ENCODE measurements around the gene PPME1.

The PPME1 gene

DNA sequence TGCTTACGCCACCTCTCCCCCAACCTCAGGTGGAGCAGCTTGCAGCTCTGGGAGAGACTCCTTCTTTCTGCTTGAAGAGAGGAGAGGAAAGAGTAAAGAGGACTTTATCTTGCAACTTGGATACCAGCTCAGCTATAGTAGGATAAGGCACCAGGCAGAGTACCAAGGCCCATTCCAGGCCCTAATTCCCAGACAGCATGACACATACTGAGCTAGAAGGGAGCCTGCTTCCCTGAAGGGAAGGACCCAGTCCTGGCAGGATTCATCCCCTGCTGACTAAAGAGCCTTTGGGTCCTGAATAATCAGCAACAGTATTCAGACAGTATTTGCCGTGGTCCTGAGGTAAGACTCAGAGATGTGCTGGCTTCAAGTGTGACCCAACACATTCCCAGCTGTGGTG lies 41.4 kb downstream of the PPME1 start:
- in situ Hi-C loops (cut with MboI; ENCODE audit: low sequenced_read_pairs, unreplicated experiment) = no loop called here
- TF ChIP-seq, protein P1, sequence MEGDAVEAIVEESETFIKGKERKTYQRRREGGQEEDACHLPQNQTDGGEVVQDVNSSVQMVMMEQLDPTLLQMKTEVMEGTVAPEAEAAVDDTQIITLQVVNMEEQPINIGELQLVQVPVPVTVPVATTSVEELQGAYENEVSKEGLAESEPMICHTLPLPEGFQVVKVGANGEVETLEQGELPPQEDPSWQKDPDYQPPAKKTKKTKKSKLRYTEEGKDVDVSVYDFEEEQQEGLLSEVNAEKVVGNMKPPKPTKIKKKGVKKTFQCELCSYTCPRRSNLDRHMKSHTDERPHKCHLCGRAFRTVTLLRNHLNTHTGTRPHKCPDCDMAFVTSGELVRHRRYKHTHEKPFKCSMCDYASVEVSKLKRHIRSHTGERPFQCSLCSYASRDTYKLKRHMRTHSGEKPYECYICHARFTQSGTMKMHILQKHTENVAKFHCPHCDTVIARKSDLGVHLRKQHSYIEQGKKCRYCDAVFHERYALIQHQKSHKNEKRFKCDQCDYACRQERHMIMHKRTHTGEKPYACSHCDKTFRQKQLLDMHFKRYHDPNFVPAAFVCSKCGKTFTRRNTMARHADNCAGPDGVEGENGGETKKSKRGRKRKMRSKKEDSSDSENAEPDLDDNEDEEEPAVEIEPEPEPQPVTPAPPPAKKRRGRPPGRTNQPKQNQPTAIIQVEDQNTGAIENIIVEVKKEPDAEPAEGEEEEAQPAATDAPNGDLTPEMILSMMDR (IDR thresholded peaks at IDR 0.05; ENCODE audit: borderline replicate concordance, control extremely low read depth, extremely low read depth, insufficient read depth, missing control alignments) = no peak

DNA sequence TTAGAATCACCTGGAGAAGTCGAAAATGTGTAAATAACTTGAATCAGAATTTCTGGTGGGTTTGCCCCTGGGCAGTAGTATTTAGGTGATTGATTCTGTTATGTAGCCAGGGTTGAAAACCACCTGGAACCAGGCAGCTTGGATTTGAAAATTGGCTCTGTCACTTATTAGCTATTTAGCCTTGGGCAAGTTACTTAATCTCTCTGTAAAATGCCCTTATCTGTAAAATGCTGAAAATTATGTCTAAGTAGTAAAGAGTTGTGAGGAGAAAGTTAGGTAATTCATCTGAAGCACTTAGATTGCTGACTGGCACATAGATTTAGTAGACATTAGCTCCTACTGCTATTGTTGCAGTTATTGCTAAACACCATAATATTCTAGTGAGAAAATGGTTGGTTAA lies 49.3 kb downstream of the PPME1 start:
- in situ Hi-C loops (cut with MboI; ENCODE audit: low sequenced_read_pairs, unreplicated experiment) = no loop called here
- TF ChIP-seq, protein P1 (IDR thresholded peaks at IDR 0.05; ENCODE audit: borderline replicate concordance, control extremely low read depth, extremely low read depth, insufficient read depth, missing control alignments) = no peak
- no peak for DNase-seq (ENCODE audit: low spot score)

More for the DNA sequence above, 41.4 kb downstream of the PPME1 start:
- no peak for DNase-seq (ENCODE audit: low spot score)

GRCh38 chr11:74221816-74222215 lies 50.7 kb downstream of the PPME1 start:
- DNase-seq (ENCODE audit: low spot score) = no peak
- in situ Hi-C loops (cut with MboI; ENCODE audit: low sequenced_read_pairs, unreplicated experiment) = no loop called here
- TF ChIP-seq, protein P1 (IDR thresholded peaks at IDR 0.05; ENCODE audit: borderline replicate concordance, control extremely low read depth, extremely low read depth, insufficient read depth, missing control alignments) = no peak

DNA sequence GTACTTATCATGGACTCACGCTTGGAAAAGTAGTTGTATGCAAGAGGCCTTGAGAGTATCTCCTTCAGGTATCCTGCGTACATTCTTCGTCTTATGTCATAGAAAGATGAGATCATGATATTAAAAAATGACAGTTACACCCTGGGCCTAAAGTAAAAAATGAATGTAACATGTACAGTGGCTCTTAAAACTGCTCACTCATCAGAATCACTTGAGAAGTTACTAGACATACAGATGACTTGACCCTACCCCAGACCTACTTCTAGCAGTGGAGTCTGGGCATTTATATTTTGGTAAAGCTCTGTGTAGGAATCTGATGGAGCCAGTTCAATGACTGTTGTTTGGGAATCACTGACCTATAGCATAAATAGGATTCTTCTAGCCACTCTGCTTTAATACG lies 54.5 kb downstream of the PPME1 start:
- DNase-seq (ENCODE audit: low spot score) = no peak
- in situ Hi-C loops (cut with MboI; ENCODE audit: low sequenced_read_pairs, unreplicated experiment) = loop anchor here (25.0 kb wide), 1 partner anchor 263 kb away; the partner anchor contains the start of gene DNAJB13
- TF ChIP-seq, protein P1 (IDR thresholded peaks at IDR 0.05; ENCODE audit: borderline replicate concordance, control extremely low read depth, extremely low read depth, insufficient read depth, missing control alignments) = no peak

DNA sequence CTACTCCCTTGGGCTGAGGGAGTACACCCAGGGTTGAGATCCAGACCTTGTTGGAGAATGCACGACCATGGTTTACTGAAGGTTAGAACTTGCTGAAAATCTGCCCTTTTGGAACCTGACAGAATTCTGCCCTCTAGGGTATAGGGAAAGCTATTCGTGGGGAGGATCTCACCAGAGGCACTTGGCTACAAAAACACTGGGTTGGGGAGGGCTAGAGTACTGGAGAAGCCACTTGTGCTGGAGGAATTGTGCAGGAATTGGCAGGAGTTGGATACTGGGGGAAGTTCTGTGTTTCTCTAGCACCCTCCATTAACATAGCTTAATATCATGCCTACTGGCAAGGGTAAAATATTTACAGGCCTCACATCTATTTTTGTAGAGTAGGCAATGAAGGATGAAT lies 55.8 kb downstream of the PPME1 start:
- in situ Hi-C loops (cut with MboI; ENCODE audit: low sequenced_read_pairs, unreplicated experiment) = loop anchor here (25.0 kb wide), 1 partner anchor 265 kb away; the partner anchor contains the start of gene DNAJB13
- TF ChIP-seq, protein P1 (IDR thresholded peaks at IDR 0.05; ENCODE audit: borderline replicate concordance, control extremely low read depth, extremely low read depth, insufficient read depth, missing control alignments) = no peak
- DNase-seq (ENCODE audit: low spot score) = no peak

DNA sequence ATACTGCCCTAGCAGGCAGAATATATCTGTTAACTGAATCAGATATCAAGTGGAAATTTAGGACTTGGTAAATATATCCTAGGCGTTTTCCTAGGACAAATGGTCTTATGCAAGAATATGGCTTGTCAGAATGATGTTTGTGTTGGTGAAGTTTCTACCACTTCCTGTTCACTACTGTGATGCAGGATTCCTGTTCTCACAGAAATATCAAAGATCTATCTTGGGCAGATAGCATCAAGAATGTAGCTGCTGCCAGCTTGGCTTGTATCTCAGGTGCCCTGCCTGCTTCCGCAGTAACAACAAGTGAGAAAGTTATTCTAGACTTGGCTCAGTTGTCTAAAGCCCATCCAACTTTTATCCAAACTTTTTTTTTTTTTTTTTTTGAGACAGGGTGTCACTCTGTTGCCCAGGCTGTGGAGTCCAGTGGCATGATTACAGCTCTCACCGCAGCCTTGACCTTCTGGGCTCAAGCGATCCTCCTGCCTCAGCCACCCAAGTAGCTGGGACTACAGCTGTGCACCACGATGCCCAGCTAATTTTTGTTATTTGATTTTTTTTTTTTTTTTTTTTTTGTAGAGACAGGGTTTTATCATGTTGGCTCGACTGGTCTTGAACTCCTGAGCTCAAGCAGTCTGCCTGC lies 61.3 kb downstream of the PPME1 start:
- TF ChIP-seq, protein P1 (IDR thresholded peaks at IDR 0.05; ENCODE audit: borderline replicate concordance, control extremely low read depth, extremely low read depth, insufficient read depth, missing control alignments) = no peak
- DNase-seq (ENCODE audit: low spot score) = no peak
- in situ Hi-C loops (cut with MboI; ENCODE audit: low sequenced_read_pairs, unreplicated experiment) = loop anchor here (25.0 kb wide), 1 partner anchor 270 kb away; the partner anchor contains the start of gene DNAJB13

All from GM13976 (cell line).